MM.1S (cell line): Measurements from ENCODE around the gene PACRG.

Experiments used
- DNase-seq: peaks from one replicate; pipeline ENCODE4 v3.0.0-alpha.2; 2015
- H2AFZ ChIP-seq: fragments of 300-600 bp; sonication (generic); 2 replicates; pipeline ENCODE4 v1.6.0; 2016; ENCODE audit warnings: antibody characterized with exemption, low read length
- H3F3A ChIP-seq: fragments of 300-600 bp; sonication (generic); 2 replicates; pipeline ENCODE4 v1.6.1; 2016; ENCODE audit warnings: mild to moderate bottlenecking, antibody characterized with exemption, low read length, moderate library complexity, mixed read lengths; ENCODE audit not compliant: insufficient read depth
- H3K27ac ChIP-seq: fragments of 300-600 bp; sonication (generic); 2 replicates; pipeline ENCODE4 v1.5.1; 2016; ENCODE audit warnings: mild to moderate bottlenecking, low read length
- H3K27me3 ChIP-seq: fragments of 300-600 bp; sonication (generic); replicated peaks from 2 replicates; pipeline ENCODE4 v1.6.0; 2016; ENCODE audit warnings: low read length; ENCODE audit not compliant: insufficient read depth
- H3K36me3 ChIP-seq: fragments of 300-600 bp; sonication (generic); replicated peaks from 2 replicates; pipeline ENCODE4 v1.6.1; 2016; ENCODE audit warnings: mild to moderate bottlenecking, low read length, mixed read lengths; ENCODE audit not compliant: insufficient read depth
- H3K4me1 ChIP-seq: fragments of 300-600 bp; sonication (generic); 2 replicates; pipeline ENCODE4 v1.6.1; 2016; ENCODE audit warnings: low read length, mixed read lengths
- H3K4me2 ChIP-seq: fragments of 300-600 bp; sonication (generic); 2 replicates; pipeline ENCODE4 v1.6.0; 2016; ENCODE audit warnings: low read depth, low read length
- H3K4me3 ChIP-seq: fragments of 300-600 bp; sonication (generic); 2 replicates; pipeline ENCODE4 v1.5.1; 2016; ENCODE audit warnings: low read length, mixed read lengths
- H3K79me2 ChIP-seq: fragments of 300-600 bp; sonication (generic); 2 replicates; pipeline ENCODE4 v1.6.1; 2016; ENCODE audit warnings: mixed run types, low read length, mixed read lengths
- H3K9ac ChIP-seq: fragments of 300-600 bp; sonication (generic); 2 replicates; pipeline ENCODE4 v1.6.1; 2016; ENCODE audit warnings: low read length, mixed read lengths
- H3K9me2 ChIP-seq: fragments of 300-600 bp; sonication (generic); replicated peaks from 2 replicates; pipeline ENCODE4 v1.6.1; 2016; ENCODE audit warnings: mild to moderate bottlenecking, low read length, mixed read lengths; ENCODE audit not compliant: insufficient read depth
- H3K9me3 ChIP-seq: fragments of 300-600 bp; sonication (generic); replicated peaks from 2 replicates; pipeline ENCODE4 v1.6.1; 2016; ENCODE audit warnings: mild to moderate bottlenecking, low read length, mixed read lengths; ENCODE audit not compliant: insufficient read depth
- H4K20me1 ChIP-seq: fragments of 300-600 bp; sonication (generic); 2 replicates; pipeline ENCODE4 v1.6.1; 2016; ENCODE audit warnings: mild to moderate bottlenecking, low read length, moderate library complexity, mixed read lengths; ENCODE audit not compliant: insufficient read depth
- EZH2 ChIP-seq: fragments of 300-600 bp; sonication (generic); optimal IDR thresholded peaks from 2 replicates; pipeline ENCODE3; 2017; ENCODE audit warnings: low read depth, mild to moderate bottlenecking, antibody characterized with exemption, low read length, mixed read lengths
- EZH2phosphoT487 ChIP-seq: fragments of 300-600 bp; sonication (generic); IDR thresholded peaks from 2 replicates; pipeline ENCODE4 v1.6.1; 2018; ENCODE audit warnings: antibody characterized with exemption, low read length
- TF ChIP-seq, protein P1 (sequence below): fragments of 300-600 bp; sonication (generic); IDR thresholded peaks from 2 replicates; pipeline ENCODE4 v1.5.1; 2016; ENCODE audit warnings: antibody characterized with exemption, low read length, mixed read lengths

PACRG gene

DNA sequence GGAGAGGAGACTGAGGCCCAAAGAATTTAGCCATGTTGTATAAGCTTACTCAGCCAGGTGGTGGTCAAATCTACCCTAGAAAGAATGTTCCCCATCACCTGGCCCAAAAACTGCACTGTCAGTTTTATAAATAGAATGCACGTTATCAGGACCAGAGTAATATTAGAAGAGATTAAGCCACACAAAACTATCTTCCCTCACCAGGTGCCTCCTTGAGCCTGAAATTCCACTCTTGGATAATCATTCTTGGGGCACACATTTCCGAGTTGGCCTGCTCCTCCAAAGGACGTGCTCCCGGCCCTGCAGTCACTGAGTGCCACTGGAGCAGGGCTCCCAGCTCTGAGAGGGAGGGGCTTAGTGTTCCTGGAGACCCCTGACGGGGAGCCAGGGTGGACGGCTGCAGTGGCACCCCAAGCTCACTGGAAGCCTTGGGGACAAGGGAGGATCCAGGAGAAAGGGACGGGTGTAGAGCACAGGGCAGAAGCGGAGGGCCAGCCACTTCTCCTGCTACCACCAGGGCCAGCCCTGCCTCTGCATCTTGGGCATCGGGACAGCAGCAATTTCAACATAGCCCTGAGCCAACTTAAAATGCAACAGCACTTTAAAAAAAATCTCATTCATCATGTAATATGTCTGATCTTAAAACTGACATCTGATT lies 525.9 kb downstream of the PACRG start:
- Histone ChIP-seq H3K27me3 (no peaks in the 10 kb centered on the region), H4K20me1 (no peaks in the 10 kb centered on the region), H3K9me3 (no peaks in the 10 kb centered on the region), H3K36me3 (no peaks in the 10 kb centered on the region), H3K27ac (no peak overlapping the region), H3K4me2 (no peak overlapping the region), H3F3A (no peaks in the 10 kb centered on the region), H3K4me3 (no peak overlapping the region), H3K4me1 (no peaks in the 10 kb centered on the region), H3K9ac (no peak overlapping the region), H3K9me2 (no peaks in the 10 kb centered on the region), H2AFZ (no peak overlapping the region), H3K79me2 (no peaks in the 10 kb centered on the region)
- DNase-seq = no peak
- TF ChIP-seq, protein P1, sequence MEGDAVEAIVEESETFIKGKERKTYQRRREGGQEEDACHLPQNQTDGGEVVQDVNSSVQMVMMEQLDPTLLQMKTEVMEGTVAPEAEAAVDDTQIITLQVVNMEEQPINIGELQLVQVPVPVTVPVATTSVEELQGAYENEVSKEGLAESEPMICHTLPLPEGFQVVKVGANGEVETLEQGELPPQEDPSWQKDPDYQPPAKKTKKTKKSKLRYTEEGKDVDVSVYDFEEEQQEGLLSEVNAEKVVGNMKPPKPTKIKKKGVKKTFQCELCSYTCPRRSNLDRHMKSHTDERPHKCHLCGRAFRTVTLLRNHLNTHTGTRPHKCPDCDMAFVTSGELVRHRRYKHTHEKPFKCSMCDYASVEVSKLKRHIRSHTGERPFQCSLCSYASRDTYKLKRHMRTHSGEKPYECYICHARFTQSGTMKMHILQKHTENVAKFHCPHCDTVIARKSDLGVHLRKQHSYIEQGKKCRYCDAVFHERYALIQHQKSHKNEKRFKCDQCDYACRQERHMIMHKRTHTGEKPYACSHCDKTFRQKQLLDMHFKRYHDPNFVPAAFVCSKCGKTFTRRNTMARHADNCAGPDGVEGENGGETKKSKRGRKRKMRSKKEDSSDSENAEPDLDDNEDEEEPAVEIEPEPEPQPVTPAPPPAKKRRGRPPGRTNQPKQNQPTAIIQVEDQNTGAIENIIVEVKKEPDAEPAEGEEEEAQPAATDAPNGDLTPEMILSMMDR = no peak
- TF ChIP-seq EZH2phosphoT487 = no peak
- no peak for TF ChIP-seq EZH2

DNA sequence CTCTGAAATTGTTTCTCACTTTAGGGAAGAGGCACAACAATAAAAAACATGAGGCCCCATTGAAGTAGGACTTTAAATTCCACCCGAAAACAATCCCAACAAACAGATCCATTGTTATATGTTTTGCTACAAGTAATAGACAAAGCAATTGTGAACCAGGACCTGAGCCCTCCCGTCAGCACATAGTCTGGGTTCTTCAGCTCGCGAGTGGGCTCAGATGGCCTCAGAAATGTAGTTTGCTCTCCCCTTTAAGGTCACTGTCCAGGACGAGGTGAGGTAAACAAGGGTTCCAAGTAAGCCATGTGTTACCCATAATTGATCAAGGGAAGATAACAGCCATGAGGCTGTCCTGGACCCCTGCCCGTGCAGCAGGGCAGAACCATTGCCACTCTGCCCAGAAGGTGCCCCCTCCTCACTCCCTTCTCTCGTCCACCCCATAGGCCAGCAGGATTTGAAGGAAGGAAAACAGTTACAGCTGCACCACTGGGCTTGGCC lies 526.6 kb downstream of the PACRG start:
- Histone ChIP-seq H3K4me2 (no peak overlapping the region), H3K9ac (no peak overlapping the region), H3K27ac (no peak overlapping the region), H2AFZ (no peak overlapping the region), H3F3A (no peaks in the 10 kb centered on the region), H3K4me1 (no peaks in the 10 kb centered on the region), H3K9me2 (no peaks in the 10 kb centered on the region), H3K36me3 (no peaks in the 10 kb centered on the region), H4K20me1 (no peaks in the 10 kb centered on the region), H3K27me3 (no peaks in the 10 kb centered on the region), H3K79me2 (no peaks in the 10 kb centered on the region), H3K9me3 (no peaks in the 10 kb centered on the region), H3K4me3 (no peak overlapping the region)
- TF ChIP-seq EZH2 (no peak), EZH2phosphoT487 (no peak)
- TF ChIP-seq, protein P1 = no peak
- DNase-seq = no peak

DNA sequence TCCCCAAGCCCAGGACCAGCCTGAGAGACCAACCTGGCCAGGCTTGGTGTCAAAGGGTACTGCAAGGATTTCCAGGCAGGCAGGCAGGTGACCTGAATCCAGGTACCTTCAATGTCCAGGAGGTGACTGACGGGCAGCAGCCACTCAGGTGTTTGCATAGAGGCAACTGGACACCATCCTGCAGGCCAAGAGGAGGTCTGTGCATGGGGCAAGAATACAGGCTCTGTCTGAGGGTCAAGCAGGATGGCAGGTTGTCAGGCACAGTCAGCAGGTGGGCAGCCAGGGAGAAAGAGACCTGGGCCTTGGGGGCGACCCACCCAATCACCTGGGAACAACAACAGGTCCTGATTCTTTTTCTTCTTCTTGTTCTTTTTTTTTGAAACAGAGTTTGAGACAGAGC lies 527.5 kb downstream of the PACRG start:
- H3K79me2 ChIP-seq = no peaks in the 10 kb centered on the region
- no peak overlapping the region for H3K4me2 ChIP-seq
- no peak for DNase-seq
- H3K9ac ChIP-seq = no peak overlapping the region
- H2AFZ ChIP-seq = no peak overlapping the region
- H3K9me3 ChIP-seq = no peaks in the 10 kb centered on the region
- no peak overlapping the region for H3K27ac ChIP-seq
- H3K4me3 ChIP-seq = no peak overlapping the region
- no peak for TF ChIP-seq EZH2phosphoT487
- no peaks in the 10 kb centered on the region for H3F3A ChIP-seq
- H3K27me3 ChIP-seq = no peaks in the 10 kb centered on the region
- no peaks in the 10 kb centered on the region for H3K9me2 ChIP-seq
- no peaks in the 10 kb centered on the region for H3K4me1 ChIP-seq
- H4K20me1 ChIP-seq = no peaks in the 10 kb centered on the region
- no peaks in the 10 kb centered on the region for H3K36me3 ChIP-seq

DNA sequence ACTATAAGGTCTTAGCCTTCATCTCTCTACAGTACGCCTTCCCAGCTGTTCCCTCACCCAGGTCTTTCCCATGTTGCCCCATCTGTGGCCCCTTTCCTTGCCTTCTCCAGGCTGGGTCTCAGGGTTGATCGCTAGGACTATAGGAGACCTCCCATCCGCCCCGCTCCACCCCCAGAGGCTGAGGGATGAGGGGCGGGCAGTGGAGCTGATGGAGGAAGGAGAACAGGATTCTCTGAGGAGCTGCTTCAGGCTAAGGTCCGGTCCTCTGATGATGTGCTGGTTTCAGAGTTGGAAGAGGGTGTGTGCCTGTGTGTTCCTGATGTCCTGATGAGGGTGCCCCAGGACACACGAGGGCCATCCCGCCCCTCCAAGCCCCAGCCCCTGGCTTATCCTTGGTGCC lies 531.9 kb downstream of the PACRG start:
- no peaks in the 10 kb centered on the region for H3K4me1 ChIP-seq
- TF ChIP-seq EZH2phosphoT487 (no peak), EZH2 (no peak)
- TF ChIP-seq, protein P1 = no peak
- H3K9ac ChIP-seq = no peak overlapping the region
- H3K9me3 ChIP-seq = no peaks in the 10 kb centered on the region
- DNase-seq = no peak
- H3K36me3 ChIP-seq = no peaks in the 10 kb centered on the region
- no peaks in the 10 kb centered on the region for H3K79me2 ChIP-seq
- H3K4me2 ChIP-seq = no peak overlapping the region
- H3K4me3 ChIP-seq = no peak overlapping the region
- H3K9me2 ChIP-seq = no peaks in the 10 kb centered on the region
- H3K27me3 ChIP-seq = no peaks in the 10 kb centered on the region
- H3F3A ChIP-seq = no peaks in the 10 kb centered on the region
- no peak overlapping the region for H3K27ac ChIP-seq
- no peak overlapping the region for H2AFZ ChIP-seq
- H4K20me1 ChIP-seq = no peaks in the 10 kb centered on the region
